Calu3 (cell line): ENCODE data around the gene IRF1. TPM values are rescaled to one million over a fixed set of nuclear protein-coding genes. Genes with fewer than 3 reads are reported as not detected.
A peak's percentile ranks its signal among the peaks of the same experiment; 100 is the strongest.

ENCODE experiments used
- BruUV-seq: library from RNA; stranded (reverse); fragments of 400-500 nt; replicated peaks from 2 replicates; lab custom pipeline; 2021; lab: Mats Ljungman, UMichigan
- CTCF ChIA-PET: fragments of 300-600 bp; sonication (Branson Sonifier 250); formaldehyde crosslinking; loops from one replicate; lab custom pipeline; 2022; ENCODE audit warnings: antibody characterized with exemption; lab: Charles Lee
- DNase-seq: peaks from one replicate; pipeline ENCODE4 v3.0.0; 2022
- H3K27ac Mint-ChIP-seq: one replicate; pipeline ENCODE4 v1.8.0; 2022; ENCODE audit warnings: mixed read lengths; ENCODE audit not compliant: unreplicated experiment
- H3K27me3 Mint-ChIP-seq: one replicate; pipeline ENCODE4 v1.8.0; 2022; ENCODE audit warnings: mixed read lengths; ENCODE audit not compliant: unreplicated experiment
- H3K36me3 Mint-ChIP-seq: one replicate; pipeline ENCODE4 v1.8.0; 2022; ENCODE audit warnings: mild to moderate bottlenecking, moderate library complexity, mixed read lengths; ENCODE audit not compliant: insufficient read depth, unreplicated experiment
- H3K4me1 Mint-ChIP-seq: one replicate; pipeline ENCODE4 v1.8.0; 2022; ENCODE audit warnings: mild to moderate bottlenecking, low read depth, mixed read lengths; ENCODE audit not compliant: unreplicated experiment
- H3K4me3 Mint-ChIP-seq: one replicate; pipeline ENCODE4 v1.8.0; 2022; ENCODE audit warnings: mild to moderate bottlenecking, low read depth, moderate library complexity, mixed read lengths; ENCODE audit not compliant: unreplicated experiment
- H3K9me3 Mint-ChIP-seq: one replicate; pipeline ENCODE4 v1.8.0; 2022; ENCODE audit warnings: low read depth, mixed read lengths; ENCODE audit not compliant: unreplicated experiment
- intact Hi-C: fragments of 100-400 bp; cut with micrococcal nuclease; formaldehyde crosslinking; loops from one replicate; pipeline ENCODE4 v1.10.0; 2022; ENCODE audit not compliant: unreplicated experiment
- total RNA-seq: library from RNA; stranded (reverse); gene quantifications from 2 replicates; pipeline ENCODE4 v1.2.3, GENCODE V29; 2022
- TF ChIP-seq, protein P1 (sequence below): fragments of 200-600 bp; IDR thresholded peaks from one replicate; pipeline ENCODE4 v1.8.0; 2022; ENCODE audit warnings: antibody characterized with exemption; ENCODE audit not compliant: unreplicated experiment

Gene IRF1
- total RNA-seq, 1 experiment from 2014 or later, result 64.0 TPM

DNA sequence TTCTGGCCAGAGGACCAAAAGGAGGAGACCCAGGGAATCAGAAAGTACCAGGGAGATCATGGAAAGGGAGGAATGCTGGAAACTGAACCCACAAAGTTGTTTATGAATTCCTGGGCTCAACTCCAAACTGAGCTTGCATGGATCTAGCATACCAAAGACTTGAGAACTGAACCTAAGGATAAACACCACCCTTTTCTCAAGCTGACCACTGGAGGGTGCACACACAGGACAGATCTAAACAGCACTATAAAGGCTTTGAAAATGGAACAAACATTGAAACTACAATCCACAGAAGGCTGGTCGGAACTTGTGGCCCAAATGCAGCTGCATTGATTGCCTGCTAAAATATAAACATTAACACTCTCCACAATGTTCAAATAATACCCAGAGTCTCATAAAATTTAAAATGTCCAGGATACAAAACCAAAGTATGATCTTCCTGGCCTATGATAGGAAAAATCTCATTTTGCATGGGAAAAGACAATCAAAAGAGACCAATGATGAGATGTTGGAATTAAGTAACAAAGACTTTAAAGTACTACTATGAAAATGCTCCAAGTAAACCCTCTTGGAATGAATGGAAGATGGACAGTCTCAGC, 15.6 kb upstream of the IRF1 start:
- TF ChIP-seq, protein P1, sequence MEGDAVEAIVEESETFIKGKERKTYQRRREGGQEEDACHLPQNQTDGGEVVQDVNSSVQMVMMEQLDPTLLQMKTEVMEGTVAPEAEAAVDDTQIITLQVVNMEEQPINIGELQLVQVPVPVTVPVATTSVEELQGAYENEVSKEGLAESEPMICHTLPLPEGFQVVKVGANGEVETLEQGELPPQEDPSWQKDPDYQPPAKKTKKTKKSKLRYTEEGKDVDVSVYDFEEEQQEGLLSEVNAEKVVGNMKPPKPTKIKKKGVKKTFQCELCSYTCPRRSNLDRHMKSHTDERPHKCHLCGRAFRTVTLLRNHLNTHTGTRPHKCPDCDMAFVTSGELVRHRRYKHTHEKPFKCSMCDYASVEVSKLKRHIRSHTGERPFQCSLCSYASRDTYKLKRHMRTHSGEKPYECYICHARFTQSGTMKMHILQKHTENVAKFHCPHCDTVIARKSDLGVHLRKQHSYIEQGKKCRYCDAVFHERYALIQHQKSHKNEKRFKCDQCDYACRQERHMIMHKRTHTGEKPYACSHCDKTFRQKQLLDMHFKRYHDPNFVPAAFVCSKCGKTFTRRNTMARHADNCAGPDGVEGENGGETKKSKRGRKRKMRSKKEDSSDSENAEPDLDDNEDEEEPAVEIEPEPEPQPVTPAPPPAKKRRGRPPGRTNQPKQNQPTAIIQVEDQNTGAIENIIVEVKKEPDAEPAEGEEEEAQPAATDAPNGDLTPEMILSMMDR, result peak; percentile 46
- Mint-ChIP-seq H3K27ac (no peak overlapping the region), H3K9me3 (peaks cover 5% of the 10 kb centered on the region), H3K4me1 (peaks cover 52% of the 10 kb centered on the region), H3K36me3 (peaks cover 13% of the 10 kb centered on the region), H3K27me3 (no peaks in the 10 kb centered on the region), H3K4me3 (no peak overlapping the region)
- intact Hi-C loops, result no loop called here
- no TSS peak for BruUV-seq
- CTCF ChIA-PET, result interaction anchor here (0.5 to 1.9 kb wide), 9 partner anchors 9 to 314 kb away, joined by 3 to 7 read pairs (median 4); partner anchors contain the start of gene RAD50
- peak; percentile 48 for DNase-seq

DNA sequence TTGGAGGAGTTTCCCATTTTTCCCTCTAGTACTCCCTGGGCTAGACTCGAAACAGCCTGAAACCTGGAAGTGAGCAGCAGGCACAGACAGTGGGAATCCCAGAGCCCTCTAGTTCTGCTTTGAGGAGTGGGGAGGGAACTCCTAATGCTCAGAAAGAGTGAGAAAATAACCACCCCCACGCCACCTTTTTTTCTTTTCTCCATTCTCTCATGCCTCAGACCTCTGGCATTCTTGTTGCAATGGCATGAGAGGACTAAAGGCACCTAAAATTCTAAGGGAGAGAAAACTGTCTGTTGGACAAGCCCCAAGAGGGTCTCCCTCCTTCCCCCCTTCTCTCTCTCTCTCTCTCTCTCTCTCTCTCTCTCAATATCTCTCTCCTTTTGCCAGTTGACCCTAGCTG, 15.1 kb upstream of the IRF1 start:
- no TSS peak for BruUV-seq
- Mint-ChIP-seq H3K4me3 (no peak overlapping the region), H3K9me3 (peaks cover 4% of the 10 kb centered on the region), H3K36me3 (peaks cover 13% of the 10 kb centered on the region), H3K27me3 (no peaks in the 10 kb centered on the region), H3K27ac (no peak overlapping the region), H3K4me1 (peaks cover 57% of the 10 kb centered on the region)
- CTCF ChIA-PET, result interaction anchor here (0.6 to 1.9 kb wide), 8 partner anchors 8 to 315 kb away, joined by 3 to 7 read pairs (median 4); partner anchors contain the start of gene RAD50
- TF ChIP-seq, protein P1, result no peak
- DNase-seq, result no peak
- intact Hi-C loops, result no loop called here

DNA sequence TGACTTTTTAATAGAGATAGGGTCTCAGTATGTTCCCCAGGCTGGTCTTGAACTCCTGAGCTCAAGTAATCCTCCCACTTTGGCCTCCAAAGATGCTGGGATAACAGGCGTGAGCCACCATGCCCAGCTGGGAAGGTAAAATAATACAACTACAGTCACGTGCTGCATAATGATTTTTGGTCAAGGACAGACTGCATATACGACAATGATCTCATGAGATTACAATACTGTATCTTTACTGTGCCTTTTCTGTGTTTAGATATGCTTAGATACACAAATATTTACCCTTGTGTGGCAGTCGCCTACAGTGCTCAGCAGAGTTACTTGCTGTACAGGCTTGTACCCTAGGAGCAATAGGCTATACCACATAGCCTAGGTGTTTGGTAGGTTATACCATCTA, 14.2 kb upstream of the IRF1 start:
- Mint-ChIP-seq H3K4me1 (peaks cover 57% of the 10 kb centered on the region), H3K36me3 (peaks cover 18% of the 10 kb centered on the region), H3K9me3 (peaks cover 2% of the 10 kb centered on the region), H3K27ac (no peak overlapping the region), H3K27me3 (no peaks in the 10 kb centered on the region), H3K4me3 (no peak overlapping the region)
- intact Hi-C loops, result no loop called here
- CTCF ChIA-PET, result interaction anchor here (1.9 kb wide), 1 partner anchor 172 kb away, joined by 5 read pairs; no protein-coding TSS in a partner anchor
- no TSS peak for BruUV-seq
- DNase-seq, result no peak
- TF ChIP-seq, protein P1, result no peak

DNA sequence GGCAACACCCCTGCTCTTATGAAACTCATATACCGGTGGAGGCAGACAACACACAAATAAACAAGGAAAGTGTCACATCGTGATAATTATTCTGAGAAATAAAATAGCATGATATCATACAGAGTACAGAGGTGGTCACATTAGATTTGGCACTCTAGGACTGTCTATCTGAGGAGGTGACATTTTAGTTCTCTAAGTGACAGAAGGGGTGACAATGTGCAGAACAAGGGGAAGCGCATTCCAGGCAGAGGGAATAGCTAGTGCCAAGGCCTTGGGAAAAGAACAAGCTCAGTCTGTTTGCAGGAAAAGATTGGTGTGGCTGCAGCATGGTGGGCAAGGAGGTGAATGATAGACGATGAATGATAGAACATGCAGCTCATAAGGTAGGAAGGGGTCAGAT, 12.7 kb upstream of the IRF1 start:
- no TSS peak for BruUV-seq
- intact Hi-C loops, result no loop called here
- Mint-ChIP-seq H3K27me3 (no peaks in the 10 kb centered on the region), H3K4me1 (peaks cover 67% of the 10 kb centered on the region), H3K9me3 (no peaks in the 10 kb centered on the region), H3K36me3 (peaks cover 19% of the 10 kb centered on the region), H3K27ac (no peak overlapping the region), H3K4me3 (no peak overlapping the region)
- DNase-seq, result no peak
- CTCF ChIA-PET, result interaction anchor here (0.7 to 8.0 kb wide), 3 partner anchors 76 to 115 kb away, joined by 3 to 83 read pairs (median 25); no protein-coding TSS in a partner anchor
- TF ChIP-seq, protein P1, result no peak
